Choroid plexus epithelial cell (primary cell): Measurements from ENCODE around the gene C6orf118.

Source experiments
- DNase-seq: peaks from one replicate; pipeline ENCODE4 v3.0.0-alpha.2; 2010; ENCODE audit warnings: low read depth
- H3K4me3 ChIP-seq: 2 replicates; pipeline ENCODE4 v1.5.1; 2011; ENCODE audit warnings: low read depth, mild to moderate bottlenecking, control low read depth, low read length, moderate library complexity
- CTCF ChIP-seq: conservative IDR thresholded peaks from 2 replicates; pipeline ENCODE4 v1.5.1; 2011; ENCODE audit warnings: low read depth, mild to moderate bottlenecking, control low read depth, inconsistent platforms, low read length, moderate library complexity

C6orf118 gene

GRCh38 chr6:165231581-165232561 is 77.5 kb downstream of the C6orf118 start:
- H3K4me3 ChIP-seq = no peak overlapping the region
- peak; percentile 50 for TF ChIP-seq CTCF
- DNase-seq = peak; percentile 50

GRCh38 chr6:165231177-165231576 is 78.2 kb downstream of the C6orf118 start:
- DNase-seq = no peak

More at GRCh38 chr6:165231177-165231576, 78.2 kb downstream of the C6orf118 start:
- H3K4me3 ChIP-seq = no peak overlapping the region
- no peak for TF ChIP-seq CTCF
